Neural progenitor cell (in vitro differentiated cells): ENCODE results near the gene RARG.

ENCODE experiments used
- CTCF ChIP-seq: fragments of 200-600 bp; sonication (generic); IDR thresholded peaks from 2 replicates; pipeline ENCODE4 v1.5.1; 2017; ENCODE audit warnings: antibody characterized with exemption, mild to moderate bottlenecking
- EZH2 ChIP-seq: fragments of 200-600 bp; sonication (generic); IDR thresholded peaks from 2 replicates; pipeline ENCODE4 v1.6.1; 2017; ENCODE audit warnings: antibody characterized with exemption, mild to moderate bottlenecking, moderate library complexity

- TF ChIP-seq EZH2 (no peak), CTCF (no peak)
Observed at GRCh38 chr12:53200107-53200457, 31.9 kb downstream of the RARG start.
